ENCODE data around the gene SAAL1.

GRCh38 chr11:18111005-18111404 is 5.1 kb upstream of the SAAL1 start:
- TF ChIP-seq EZH2 (IDR thresholded peaks at IDR 0.05) (no peak), FOXP2 (optimal IDR thresholded peaks at IDR 0.05; ENCODE audit: control extremely low read depth, extremely low read length, insufficient read depth) (no peak), POLR2AphosphoS5 (IDR thresholded peaks at IDR 0.05; ENCODE audit: borderline replicate concordance, low read depth, low read length) (no peak)

Measured in SK-N-MC (cell line).